AG10803 (cell line): ENCODE data around the gene CKAP2.
"Not testable (repeated sequence)": the region's sequence is repeated elsewhere in the genome, so short reads cannot be mapped to it uniquely, and the experiment has no call there.

Experiments
- DNase-seq: peaks from one replicate; pipeline ENCODE4 v3.0.0; 2010; ENCODE audit warnings: low read depth
- H3K4me3 ChIP-seq: 2 replicates; pipeline ENCODE4 v1.5.1; 2011; ENCODE audit warnings: mild to moderate bottlenecking, low read length, control low read depth
- TF ChIP-seq, protein P1 (sequence below): conservative IDR thresholded peaks from 2 replicates; pipeline ENCODE4 v1.5.1; 2011; ENCODE audit warnings: mild to moderate bottlenecking, low read length, control low read depth, inconsistent platforms

The CKAP2 gene, protein sequence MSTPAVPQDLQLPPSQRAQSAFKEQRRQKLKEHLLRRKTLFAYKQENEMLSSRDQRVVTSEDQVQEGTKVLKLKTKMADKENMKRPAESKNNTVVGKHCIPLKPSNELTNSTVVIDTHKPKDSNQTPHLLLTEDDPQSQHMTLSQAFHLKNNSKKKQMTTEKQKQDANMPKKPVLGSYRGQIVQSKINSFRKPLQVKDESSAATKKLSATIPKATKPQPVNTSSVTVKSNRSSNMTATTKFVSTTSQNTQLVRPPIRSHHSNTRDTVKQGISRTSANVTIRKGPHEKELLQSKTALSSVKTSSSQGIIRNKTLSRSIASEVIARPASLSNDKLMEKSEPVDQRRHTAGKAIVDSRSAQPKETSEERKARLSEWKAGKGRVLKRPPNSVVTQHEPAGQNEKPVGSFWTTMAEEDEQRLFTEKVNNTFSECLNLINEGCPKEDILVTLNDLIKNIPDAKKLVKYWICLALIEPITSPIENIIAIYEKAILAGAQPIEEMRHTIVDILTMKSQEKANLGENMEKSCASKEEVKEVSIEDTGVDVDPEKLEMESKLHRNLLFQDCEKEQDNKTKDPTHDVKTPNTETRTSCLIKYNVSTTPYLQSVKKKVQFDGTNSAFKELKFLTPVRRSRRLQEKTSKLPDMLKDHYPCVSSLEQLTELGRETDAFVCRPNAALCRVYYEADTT

DNA sequence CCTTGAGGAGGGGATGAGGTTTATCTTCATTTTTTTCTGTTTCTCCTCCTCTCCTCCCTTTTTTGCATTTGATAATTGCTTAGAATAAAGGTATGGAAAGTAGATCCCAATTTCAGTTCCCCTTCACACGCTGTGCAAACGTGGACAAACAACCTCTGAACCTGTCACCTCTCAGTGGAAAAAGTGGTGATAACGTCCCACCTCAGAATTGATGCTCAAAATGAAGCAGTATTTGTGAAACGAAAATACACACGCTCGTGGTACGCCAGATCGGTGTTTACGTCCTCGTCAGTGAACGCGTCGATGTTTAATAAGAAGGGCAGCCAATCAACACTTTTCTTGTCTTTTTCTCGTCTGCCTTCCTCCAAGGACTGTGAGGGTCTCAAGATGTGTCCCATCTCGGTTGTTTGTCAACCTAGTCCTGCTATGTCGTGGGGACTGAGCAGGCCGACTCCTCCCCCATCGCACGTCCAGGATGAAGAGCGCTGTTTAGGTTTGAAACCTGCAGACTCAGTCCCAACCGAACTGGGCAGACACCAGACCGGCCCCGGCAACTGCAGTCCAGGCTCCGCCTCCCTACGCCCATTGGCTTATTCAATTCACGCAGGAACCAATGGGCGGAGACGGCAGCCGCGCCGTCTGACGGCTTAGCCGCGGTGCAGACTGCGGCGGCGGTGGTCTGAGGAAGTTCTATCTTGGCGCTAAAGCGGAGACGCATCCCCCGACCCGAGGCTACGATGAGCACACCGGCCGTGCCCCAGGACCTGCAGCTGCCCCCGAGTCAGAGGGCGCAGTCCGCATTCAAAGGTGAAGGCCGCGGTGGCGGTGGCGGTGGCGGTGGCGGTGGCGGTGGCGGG lies at the start of gene CKAP2:
Gene CKAP2 (plus strand): TSS at position 659 of the 857 bp plus-strand sequence. CDS start 79 bp downstream, at position 738.
- DNase-seq: peak; percentile 88
- TF ChIP-seq, protein P1, sequence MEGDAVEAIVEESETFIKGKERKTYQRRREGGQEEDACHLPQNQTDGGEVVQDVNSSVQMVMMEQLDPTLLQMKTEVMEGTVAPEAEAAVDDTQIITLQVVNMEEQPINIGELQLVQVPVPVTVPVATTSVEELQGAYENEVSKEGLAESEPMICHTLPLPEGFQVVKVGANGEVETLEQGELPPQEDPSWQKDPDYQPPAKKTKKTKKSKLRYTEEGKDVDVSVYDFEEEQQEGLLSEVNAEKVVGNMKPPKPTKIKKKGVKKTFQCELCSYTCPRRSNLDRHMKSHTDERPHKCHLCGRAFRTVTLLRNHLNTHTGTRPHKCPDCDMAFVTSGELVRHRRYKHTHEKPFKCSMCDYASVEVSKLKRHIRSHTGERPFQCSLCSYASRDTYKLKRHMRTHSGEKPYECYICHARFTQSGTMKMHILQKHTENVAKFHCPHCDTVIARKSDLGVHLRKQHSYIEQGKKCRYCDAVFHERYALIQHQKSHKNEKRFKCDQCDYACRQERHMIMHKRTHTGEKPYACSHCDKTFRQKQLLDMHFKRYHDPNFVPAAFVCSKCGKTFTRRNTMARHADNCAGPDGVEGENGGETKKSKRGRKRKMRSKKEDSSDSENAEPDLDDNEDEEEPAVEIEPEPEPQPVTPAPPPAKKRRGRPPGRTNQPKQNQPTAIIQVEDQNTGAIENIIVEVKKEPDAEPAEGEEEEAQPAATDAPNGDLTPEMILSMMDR: no peak
- H3K4me3 ChIP-seq: peak within 1 kb of the TSS; percentile 94

DNA sequence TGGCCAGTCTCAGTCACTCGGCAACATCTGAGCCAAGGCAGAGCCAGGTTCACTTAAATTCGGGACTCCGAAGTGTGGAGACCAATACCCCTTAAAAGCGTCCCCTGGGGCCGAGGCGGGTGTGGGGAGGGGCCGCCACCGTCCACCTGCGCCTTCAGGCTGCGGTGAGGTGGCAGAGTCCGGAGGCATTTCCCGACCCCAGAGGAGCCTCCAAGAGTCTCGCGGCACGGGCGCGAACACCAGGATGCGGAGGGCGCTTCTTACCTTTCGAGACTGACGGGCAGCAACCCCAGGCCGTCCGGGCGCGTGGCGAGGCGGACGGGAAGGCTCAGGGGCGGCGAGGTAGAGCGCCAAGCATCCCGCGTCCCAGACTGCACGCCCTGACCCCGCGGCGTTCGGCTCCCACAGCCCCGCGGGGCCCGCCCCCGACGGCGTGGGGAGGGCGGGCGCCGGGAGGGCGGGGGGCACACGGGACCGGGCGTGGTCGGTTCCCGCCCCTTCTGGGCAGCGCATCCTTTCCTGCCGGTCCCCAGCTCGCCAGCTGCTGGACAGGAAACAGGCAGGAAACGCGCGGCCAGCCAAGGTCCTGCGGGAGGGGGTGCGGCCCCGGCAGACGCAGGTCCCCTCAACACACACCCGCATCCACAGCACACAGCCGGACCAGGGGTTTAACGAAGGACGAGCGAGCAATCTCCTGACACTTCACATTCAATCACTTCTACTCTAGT lies 49.3 kb upstream of the CKAP2 start, which contains the start of gene THSD1:
Gene THSD1 (minus strand): TSS at position 406 of the 728 bp plus-strand sequence. CDS start 3,572 bp downstream, outside the sequence.
- TF ChIP-seq, protein P1: no peak
- peak within 1 kb of the TSS; percentile 80 for H3K4me3 ChIP-seq
- DNase-seq: peak; percentile 56

DNA sequence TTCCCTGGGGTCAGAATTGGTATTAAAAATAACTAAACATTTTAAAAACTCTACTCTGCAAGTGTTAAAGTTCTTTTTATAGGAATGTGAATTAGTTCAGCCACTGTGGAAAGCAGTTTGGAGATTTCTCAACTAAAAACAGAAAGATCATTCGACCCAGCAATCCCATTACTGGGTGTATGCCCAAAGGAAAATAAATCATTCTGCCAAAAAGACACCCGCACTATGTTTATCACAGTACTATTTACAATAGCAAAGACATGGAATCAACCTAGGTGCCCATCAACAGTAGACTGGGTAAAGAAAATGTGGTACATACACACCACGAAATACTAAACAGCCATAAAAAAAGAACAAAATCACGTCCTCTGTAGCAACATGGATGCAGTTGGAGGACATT lies 48.6 kb upstream of the CKAP2 start:
- peak overlapping the region; percentile 80 for H3K4me3 ChIP-seq
- TF ChIP-seq, protein P1: no peak
- DNase-seq: no peak

DNA sequence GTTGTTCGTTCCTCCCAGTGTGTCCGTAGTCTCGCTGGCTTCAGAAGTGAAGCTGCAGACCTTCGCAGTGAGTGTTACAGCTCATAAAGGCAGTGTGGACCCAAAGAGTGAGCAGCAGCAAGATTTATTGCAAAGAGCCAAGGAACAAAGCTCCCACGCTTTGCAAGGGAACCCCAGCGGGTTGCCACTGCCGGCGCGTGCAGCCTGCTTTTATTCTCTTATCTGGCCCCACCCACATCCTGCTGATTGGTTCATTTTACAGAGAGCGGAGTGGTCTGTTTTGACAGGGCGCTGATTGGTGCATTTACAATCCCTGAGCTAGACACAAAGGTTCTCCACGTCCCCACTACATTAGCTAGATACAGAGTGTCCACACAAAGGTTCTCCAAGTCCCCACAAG lies 47.8 kb upstream of the CKAP2 start:
- not testable (repeated sequence) for H3K4me3 ChIP-seq, DNase-seq

DNA sequence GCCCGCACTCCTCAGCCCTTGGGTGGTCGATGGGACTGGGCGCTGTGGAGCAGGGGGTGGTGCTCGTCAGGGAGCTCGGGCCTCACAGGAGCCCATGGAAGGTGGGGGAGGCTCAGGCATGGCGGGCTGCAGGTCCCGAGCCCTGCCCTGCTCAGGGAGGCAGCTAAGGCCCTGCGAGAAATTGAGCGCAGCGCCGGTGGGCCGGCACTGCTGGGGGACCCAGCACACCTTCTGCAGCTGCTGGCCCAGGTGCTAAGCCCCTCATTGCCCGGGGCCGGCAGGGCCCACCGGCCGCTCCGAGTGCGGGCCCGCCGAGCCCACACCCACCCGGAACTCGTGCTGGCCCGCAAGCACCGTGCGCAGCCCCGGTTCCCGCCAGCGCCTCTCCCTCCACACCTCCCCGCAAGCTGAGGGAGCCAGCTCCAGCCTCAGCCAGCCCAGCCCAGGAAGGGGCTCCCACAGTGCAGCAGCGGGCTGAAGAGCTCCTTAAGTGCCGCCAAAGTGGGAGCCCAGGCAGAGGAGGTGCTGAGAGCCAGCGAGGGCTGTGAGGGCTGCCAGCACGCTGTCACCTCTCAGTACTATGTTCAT lies 47.1 kb upstream of the CKAP2 start:
- not testable (repeated sequence) for DNase-seq, H3K4me3 ChIP-seq

DNA sequence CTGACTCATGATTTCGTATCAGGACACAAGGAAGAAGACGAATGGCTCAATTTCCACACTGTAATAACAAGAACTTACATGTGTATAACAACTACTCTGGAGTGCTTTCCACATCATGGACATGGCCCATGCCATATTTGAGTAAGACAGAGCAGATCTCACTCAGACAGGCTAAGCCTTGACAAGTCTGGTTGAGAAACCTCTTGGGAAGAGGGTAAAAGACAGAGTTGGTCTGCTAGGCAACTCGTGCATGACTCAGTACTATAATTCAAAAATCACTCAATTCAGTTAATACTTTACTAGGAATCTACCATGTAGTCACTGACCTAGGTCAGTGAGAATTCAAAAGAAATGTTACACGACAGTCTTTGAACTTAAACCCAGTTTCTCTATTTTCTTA lies 43.6 kb upstream of the CKAP2 start:
- no peak overlapping the region for H3K4me3 ChIP-seq
- TF ChIP-seq, protein P1: no peak
- DNase-seq: peak; percentile 53

DNA sequence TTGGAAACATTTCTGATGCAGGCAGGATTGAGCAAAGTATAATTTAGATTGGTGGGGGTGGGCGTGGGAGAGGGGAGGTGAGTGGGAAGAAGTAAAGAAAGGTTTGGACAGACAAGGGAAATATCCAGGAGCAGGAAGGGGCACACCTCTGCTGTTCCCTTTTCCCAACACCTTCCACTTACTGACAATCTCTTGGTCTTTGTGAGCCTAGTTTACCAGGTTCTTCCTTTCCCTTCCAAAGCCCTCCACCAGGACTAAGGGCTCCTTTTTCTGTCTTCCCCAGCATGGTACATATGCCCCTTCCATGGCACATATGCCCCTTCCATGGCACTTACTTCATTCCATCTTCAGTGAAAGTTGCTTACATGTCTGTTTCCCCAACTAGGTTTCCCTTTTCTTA lies 43.1 kb upstream of the CKAP2 start:
- TF ChIP-seq, protein P1: no peak
- H3K4me3 ChIP-seq: no peak overlapping the region
- DNase-seq: no peak
